ENCODE results near the gene PEAK1. TPM values are rescaled to one million over a fixed set of nuclear protein-coding genes. Genes with fewer than 3 reads are reported as not detected.

Gene PEAK1
- total and polyA plus RNA-seq, 9 of the 15 experiments (the other 6 are each of a cell fraction or from before 2014, with no cell fraction given): 0.99 to 22.4 (median 10.8) TPM

DNA sequence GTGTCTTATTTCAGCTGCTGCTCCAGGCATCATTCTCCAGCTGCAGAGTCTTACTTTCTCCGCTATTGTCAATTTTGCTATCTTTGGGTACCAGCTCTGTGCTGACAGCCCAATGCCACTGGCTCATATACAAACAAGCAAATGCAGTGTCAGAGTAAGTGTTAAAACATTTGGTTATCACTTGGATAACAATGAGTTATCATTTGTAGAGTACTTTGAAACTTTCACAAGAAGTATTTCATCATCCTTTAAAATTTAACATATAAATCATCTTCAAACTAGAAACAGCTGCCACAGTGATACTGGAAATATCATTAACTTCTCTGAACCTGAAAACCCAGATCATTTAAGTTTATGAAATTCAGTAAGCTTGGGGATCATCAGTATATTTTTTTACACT lies 362.8 kb downstream of the PEAK1 start (continued):
- TF ChIP-seq CEBPG (CRISPR knock-in tag; IDR thresholded peaks at IDR 0.05) (no peak), CEBPG (tag; conservative IDR thresholded peaks at IDR 0.05 in 1 of 2, IDR thresholded peaks at IDR 0.05 in 1 of 2) (peak; percentile 81 to 84), ARID1B (IDR thresholded peaks at IDR 0.05) (peak; percentile 10; the same call in 1 of the 2 replicates), MEIS2 (IDR thresholded peaks at IDR 0.05; ENCODE audit: partially characterized antibody) (peak; percentile 76), TAL1 (IDR thresholded peaks at IDR 0.05) (peak; percentile 16; the same call in 1 of the 2 replicates), ELF2 (CRISPR knock-in tag; IDR thresholded peaks at IDR 0.05) (no peak), CEBPB (tag; IDR thresholded peaks at IDR 0.05) (peak; percentile 74), CBX2 (IDR thresholded peaks at IDR 0.05; ENCODE audit: insufficient read depth, low read length, poor library complexity, severe bottlenecking) (no peak)
- TF ChIP-seq, protein P1, sequence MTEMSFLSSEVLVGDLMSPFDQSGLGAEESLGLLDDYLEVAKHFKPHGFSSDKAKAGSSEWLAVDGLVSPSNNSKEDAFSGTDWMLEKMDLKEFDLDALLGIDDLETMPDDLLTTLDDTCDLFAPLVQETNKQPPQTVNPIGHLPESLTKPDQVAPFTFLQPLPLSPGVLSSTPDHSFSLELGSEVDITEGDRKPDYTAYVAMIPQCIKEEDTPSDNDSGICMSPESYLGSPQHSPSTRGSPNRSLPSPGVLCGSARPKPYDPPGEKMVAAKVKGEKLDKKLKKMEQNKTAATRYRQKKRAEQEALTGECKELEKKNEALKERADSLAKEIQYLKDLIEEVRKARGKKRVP (CRISPR knock-in tag; IDR thresholded peaks at IDR 0.05): 0 out of 2 replicates have a peak, but pooled peaks have one; percentile 30
- TF ChIP-seq, protein P2, sequence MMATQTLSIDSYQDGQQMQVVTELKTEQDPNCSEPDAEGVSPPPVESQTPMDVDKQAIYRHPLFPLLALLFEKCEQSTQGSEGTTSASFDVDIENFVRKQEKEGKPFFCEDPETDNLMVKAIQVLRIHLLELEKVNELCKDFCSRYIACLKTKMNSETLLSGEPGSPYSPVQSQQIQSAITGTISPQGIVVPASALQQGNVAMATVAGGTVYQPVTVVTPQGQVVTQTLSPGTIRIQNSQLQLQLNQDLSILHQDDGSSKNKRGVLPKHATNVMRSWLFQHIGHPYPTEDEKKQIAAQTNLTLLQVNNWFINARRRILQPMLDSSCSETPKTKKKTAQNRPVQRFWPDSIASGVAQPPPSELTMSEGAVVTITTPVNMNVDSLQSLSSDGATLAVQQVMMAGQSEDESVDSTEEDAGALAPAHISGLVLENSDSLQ (IDR thresholded peaks at IDR 0.05): peak; percentile 43

DNA sequence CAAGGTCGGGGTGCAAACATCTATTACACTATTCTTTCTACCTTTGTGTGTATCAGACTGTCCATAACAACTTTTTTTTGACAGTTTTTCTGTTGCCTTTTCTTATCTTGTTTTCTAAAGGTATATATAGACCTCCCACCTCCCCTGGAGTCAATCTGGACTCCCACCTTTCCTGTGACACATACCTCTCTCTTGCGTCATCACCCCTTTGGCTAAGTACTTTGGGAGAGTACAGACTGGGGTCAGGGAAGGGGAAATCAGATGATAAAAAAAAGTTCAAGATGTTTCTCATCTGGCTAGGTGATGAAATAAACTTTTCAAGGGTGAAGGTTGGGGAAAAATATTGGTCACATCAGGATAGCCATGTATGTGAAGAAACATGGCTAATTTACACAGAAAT lies 366.2 kb downstream of the PEAK1 start:
- no TSS peak for BruUV-seq (replicated peaks)
- Histone ChIP-seq H3K79me2 (ENCODE audit: control insufficient read depth, insufficient read depth, low read length) (no peaks in the 10 kb centered on the region), H3K4me3 (no peak overlapping the region), H3K4me1 (replicated peaks in 1 of 2; ENCODE audit: control insufficient read depth in 2 of 2, insufficient read depth in 2 of 2, low read length in 2 of 2) (peaks cover 0 to 5% of the 10 kb centered on the region in 2 experiments; a peak in 1 of 5 replicates), H4K20me1 (replicated peaks; ENCODE audit: control insufficient read depth, insufficient read depth, low read length) (no peaks in the 10 kb centered on the region), H3K27ac (ENCODE audit: extremely low read depth, low read depth, low read length) (no peak overlapping the region), H3K9me3 (replicated peaks; ENCODE audit: control insufficient read depth, insufficient read depth, low read depth, low read length) (no peaks in the 10 kb centered on the region), H3K4me2 (ENCODE audit: insufficient read depth, low read length) (no peak overlapping the region), H3K9me1 (ENCODE audit: control insufficient read depth, insufficient read depth, low read length) (no peaks in the 10 kb centered on the region), H3K9ac (ENCODE audit: insufficient read depth in 1 of 2, low read depth in 2 of 2, low read length in 2 of 2) (no peak overlapping the region), H2AFZ (ENCODE audit: low read depth, low read length) (no peak overlapping the region), H3K36me3 (ENCODE audit: control insufficient read depth, insufficient read depth, low read length) (peaks cover 35% of the 10 kb centered on the region), H3K27me3 (ENCODE audit: control insufficient read depth in 2 of 2, insufficient read depth in 2 of 2, low read length in 2 of 2) (no peaks in the 10 kb centered on the region)
- ATAC-seq: peak; percentile 51; the same call in 2 of the 3 replicates
- CTCF ChIA-PET (ENCODE audit: low intra/inter-chr PET ratio): no interaction called here
- POLR2A ChIA-PET: no interaction called here
- 55% methylated on average over 2 of the region's 2 CpGs for WGBS (ENCODE audit: insufficient coverage, low coverage, missing lambda C conversion rate)
- peak; percentile 23 for FAIRE-seq
- DNase-seq (ENCODE audit: extremely low read depth in 1 of 4, low spot score in 3 of 4): peak in 2 of 4 experiments; percentile 46 to 50
- in situ Hi-C loops (cut with MboI) (no loop called here), intact Hi-C loops (cut with micrococcal nuclease) (no loop called here)
- TF ChIP-seq, protein P3, sequence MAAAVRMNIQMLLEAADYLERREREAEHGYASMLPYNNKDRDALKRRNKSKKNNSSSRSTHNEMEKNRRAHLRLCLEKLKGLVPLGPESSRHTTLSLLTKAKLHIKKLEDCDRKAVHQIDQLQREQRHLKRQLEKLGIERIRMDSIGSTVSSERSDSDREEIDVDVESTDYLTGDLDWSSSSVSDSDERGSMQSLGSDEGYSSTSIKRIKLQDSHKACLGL (CRISPR knock-in tag; IDR thresholded peaks at IDR 0.05; ENCODE audit: borderline replicate concordance, poor library complexity, severe bottlenecking): no peak
- TF ChIP-seq ZNF707 (CRISPR knock-in tag; conservative IDR thresholded peaks at IDR 0.05) (no peak), CBFA2T3 (IDR thresholded peaks at IDR 0.05) (no peak; the same call in 1 of the 2 replicates), CBFA2T2 (conservative IDR thresholded peaks at IDR 0.05) (0 out of 2 replicates have a peak, but pooled peaks have one; percentile 14), CEBPB (tag; IDR thresholded peaks at IDR 0.05) (peak; percentile 85), CEBPG (CRISPR knock-in tag; IDR thresholded peaks at IDR 0.05) (peak; percentile 58), CEBPG (tag; conservative IDR thresholded peaks at IDR 0.05 in 1 of 2, IDR thresholded peaks at IDR 0.05 in 1 of 2) (peak in 1 of 2 experiments; percentile 84; a peak in 2 of 4 replicates), ZNF12 (CRISPR knock-in tag; IDR thresholded peaks at IDR 0.05) (no peak)
- TF ChIP-seq, protein P4, sequence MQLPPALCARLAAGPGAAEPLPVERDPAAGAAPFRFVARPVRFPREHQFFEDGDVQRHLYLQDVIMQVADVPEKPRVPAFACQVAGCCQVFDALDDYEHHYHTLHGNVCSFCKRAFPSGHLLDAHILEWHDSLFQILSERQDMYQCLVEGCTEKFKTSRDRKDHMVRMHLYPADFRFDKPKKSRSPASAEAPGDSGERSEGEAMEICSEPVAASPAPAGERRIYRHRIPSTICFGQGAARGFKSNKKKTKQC (CRISPR knock-in tag; IDR thresholded peaks at IDR 0.05): no peak
- TF ChIP-seq, protein P5, sequence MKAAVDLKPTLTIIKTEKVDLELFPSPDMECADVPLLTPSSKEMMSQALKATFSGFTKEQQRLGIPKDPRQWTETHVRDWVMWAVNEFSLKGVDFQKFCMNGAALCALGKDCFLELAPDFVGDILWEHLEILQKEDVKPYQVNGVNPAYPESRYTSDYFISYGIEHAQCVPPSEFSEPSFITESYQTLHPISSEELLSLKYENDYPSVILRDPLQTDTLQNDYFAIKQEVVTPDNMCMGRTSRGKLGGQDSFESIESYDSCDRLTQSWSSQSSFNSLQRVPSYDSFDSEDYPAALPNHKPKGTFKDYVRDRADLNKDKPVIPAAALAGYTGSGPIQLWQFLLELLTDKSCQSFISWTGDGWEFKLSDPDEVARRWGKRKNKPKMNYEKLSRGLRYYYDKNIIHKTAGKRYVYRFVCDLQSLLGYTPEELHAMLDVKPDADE (conservative IDR thresholded peaks at IDR 0.05; ENCODE audit: control insufficient read depth, low read depth, low read length): no peak

Data from K562 (cell line).